ENCODE data around the gene GSG1L2. TPM values are rescaled to one million over a fixed set of nuclear protein-coding genes. Genes with fewer than 3 reads are reported as not detected.

The GSG1L2 gene
- total and polyA plus RNA-seq, 2 donors (not counting 3 experiments of a cell fraction or from before 2014, with no cell fraction given) = not detected

- H3K27me3 ChIP-seq (ENCODE audit: control insufficient read depth in 2 of 2, insufficient read depth in 2 of 2, low read length in 2 of 2) = no peaks in the 10 kb centered on the region
- no peak overlapping the region for H3K9ac ChIP-seq (replicated peaks; ENCODE audit: extremely low read depth, insufficient read depth, low read length)
- CTCF ChIA-PET = no interaction called here
- no peaks in the 10 kb centered on the region for H3K36me3 ChIP-seq (ENCODE audit: control insufficient read depth in 2 of 2, extremely low read depth in 1 of 2, insufficient read depth in 2 of 2, low read length in 2 of 2)
- no peaks in the 10 kb centered on the region for H3K4me1 ChIP-seq (ENCODE audit: control insufficient read depth, extremely low read depth, insufficient read depth, low read length)
- FAIRE-seq (no peak), DNase-seq (ENCODE audit: low read depth, low spot score) (no peak)
- no peaks in the 10 kb centered on the region for H3K9me1 ChIP-seq (replicated peaks; ENCODE audit: control insufficient read depth, extremely low read depth, insufficient read depth, low read length)
- no TSS peak for BruUV-seq (replicated peaks)
- intact Hi-C loops (cut with micrococcal nuclease) (no loop called here), dilution Hi-C loops (cut with MboI; ENCODE audit: extremely low pct_ligation_motif_present, low sequenced_read_pairs) (no loop called here)
- H3K79me2 ChIP-seq (ENCODE audit: control insufficient read depth, insufficient read depth, low read length) = no peaks in the 10 kb centered on the region
- no peak overlapping the region for H3K4me3 ChIP-seq (replicated peaks in 1 of 3; ENCODE audit: insufficient read depth in 1 of 3, low read depth in 1 of 3, low read length in 3 of 3)
- POLR2A ChIA-PET = no interaction called here
- H2AFZ ChIP-seq (ENCODE audit: low read depth, low read length) = no peak overlapping the region
- no peaks in the 10 kb centered on the region for H4K20me1 ChIP-seq (replicated peaks; ENCODE audit: control insufficient read depth, extremely low read depth, insufficient read depth, low read length)
- peaks cover 5% of the 10 kb centered on the region for H3K9me3 ChIP-seq (replicated peaks; ENCODE audit: control insufficient read depth, insufficient read depth, low read length)
- no peak overlapping the region for H3K4me2 ChIP-seq (ENCODE audit: insufficient read depth, low read length)
- no peak overlapping the region for H3K27ac ChIP-seq (ENCODE audit: insufficient read depth, low read depth, low read length)
- TF ChIP-seq POLR2AphosphoS5 (IDR thresholded peaks at IDR 0.05; ENCODE audit: insufficient read depth, low read depth, low read length) = no peak
- TF ChIP-seq MYC (IDR thresholded peaks at IDR 0.05; ENCODE audit: low read depth, low read length) = no peak
- TF ChIP-seq GATA2 (IDR thresholded peaks at IDR 0.05; ENCODE audit: insufficient read depth, insufficient read length, low read depth, low read length) = no peak
- no peak for TF ChIP-seq FOS (IDR thresholded peaks at IDR 0.05; ENCODE audit: borderline replicate concordance, insufficient read depth, low read length)
- no peak for TF ChIP-seq CTCF (IDR thresholded peaks at IDR 0.05; ENCODE audit: extremely low read depth in 1 of 2, insufficient read depth in 1 of 2, low read depth in 1 of 2, low read length in 2 of 2)
- TF ChIP-seq POLR2A (IDR thresholded peaks at IDR 0.05; ENCODE audit: low read depth, low read length) = no peak
- TF ChIP-seq JUN (IDR thresholded peaks at IDR 0.05; ENCODE audit: borderline replicate concordance, insufficient read depth, insufficient read length, low read depth) = no peak
- TF ChIP-seq EZH2 (IDR thresholded peaks at IDR 0.05; ENCODE audit: borderline replicate concordance, low read depth, low read length, severe bottlenecking) = no peak
- no peak for TF ChIP-seq MAX (IDR thresholded peaks at IDR 0.05; ENCODE audit: insufficient read depth, insufficient read length)
Observed at GRCh38 chr17:9798008-9798407, 23.9 kb downstream of the GSG1L2 start.
